NCI-H2107 (cell line): Measurements from ENCODE around the gene LCA5L.
"Not testable (repeated sequence)": the region's sequence is repeated elsewhere in the genome, so short reads cannot be mapped to it uniquely, and the experiment has no call there.

Experiments used
- DNase-seq: peaks from one replicate; lab custom pipeline; 2025; lab: John Stamatoyannopoulos, UW

LCA5L gene

DNA sequence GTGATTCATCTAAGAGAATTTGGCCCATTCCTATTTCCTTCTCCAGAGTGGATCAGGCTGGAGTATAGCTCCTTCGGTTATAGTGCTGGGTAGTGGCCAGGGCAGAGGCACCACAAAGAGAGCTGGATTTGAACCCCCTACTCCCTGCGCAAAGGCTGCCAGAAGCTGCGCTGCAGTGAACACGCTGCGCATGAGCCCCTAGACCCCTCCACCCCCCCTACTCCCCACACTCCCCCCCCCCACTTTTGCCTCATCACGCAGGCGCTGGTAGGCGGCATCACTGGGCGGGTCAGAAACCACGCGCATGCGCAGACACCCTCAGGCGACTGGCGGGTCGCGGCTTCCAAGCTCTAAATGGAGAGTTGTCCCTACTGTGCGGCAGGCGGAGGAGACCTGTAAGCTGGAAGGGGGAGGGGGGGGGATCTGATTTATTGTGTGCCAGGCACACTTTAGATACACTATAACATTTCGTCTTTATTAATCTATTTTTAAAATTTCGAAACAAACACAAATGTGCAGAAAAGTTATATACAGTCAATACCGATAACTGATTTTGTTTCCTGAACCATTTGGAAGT lies 58.0 kb downstream of the LCA5L start:
- DNase-seq, result peak; percentile 96

DNA sequence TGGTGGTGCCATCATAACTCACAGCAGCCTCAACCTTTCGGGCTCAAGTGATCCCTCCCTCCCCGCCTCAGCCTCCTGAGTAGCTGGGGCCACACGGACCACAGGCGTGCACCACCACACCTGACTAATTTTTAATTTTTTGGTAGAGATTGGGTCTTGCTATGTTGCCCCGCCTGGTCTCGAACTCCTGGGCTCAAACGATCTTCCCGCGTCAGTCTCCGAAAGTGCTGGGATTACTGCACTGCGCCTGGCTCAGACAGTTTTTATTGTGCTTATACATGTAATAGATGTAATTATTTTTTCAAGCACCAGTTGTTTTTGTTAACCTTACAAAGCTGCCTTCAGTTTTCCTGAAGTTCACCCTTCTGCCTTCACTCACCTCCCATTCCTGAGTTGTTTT lies 58.7 kb downstream of the LCA5L start:
- DNase-seq, result no peak

DNA sequence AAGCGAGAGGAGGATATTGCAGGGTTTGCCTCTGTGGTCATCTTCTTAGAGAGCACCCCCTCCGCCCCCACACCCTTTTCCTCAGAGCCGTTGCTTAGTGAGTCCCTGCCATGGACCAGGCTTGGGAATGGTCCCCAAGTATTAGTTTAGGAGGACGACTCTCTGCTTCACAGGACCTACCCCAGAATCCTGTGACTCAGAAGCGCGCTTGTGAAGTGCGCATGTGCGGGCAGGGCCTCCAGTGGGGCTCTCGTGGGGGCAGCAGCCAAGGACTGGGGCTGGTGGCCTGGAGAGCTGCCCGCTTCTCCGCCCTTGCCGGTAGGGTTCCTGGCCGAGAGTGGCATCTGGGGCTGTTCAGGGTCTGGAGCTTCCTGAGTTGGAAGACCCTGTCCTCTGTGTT lies 59.4 kb downstream of the LCA5L start:
- DNase-seq, result no peak

DNA sequence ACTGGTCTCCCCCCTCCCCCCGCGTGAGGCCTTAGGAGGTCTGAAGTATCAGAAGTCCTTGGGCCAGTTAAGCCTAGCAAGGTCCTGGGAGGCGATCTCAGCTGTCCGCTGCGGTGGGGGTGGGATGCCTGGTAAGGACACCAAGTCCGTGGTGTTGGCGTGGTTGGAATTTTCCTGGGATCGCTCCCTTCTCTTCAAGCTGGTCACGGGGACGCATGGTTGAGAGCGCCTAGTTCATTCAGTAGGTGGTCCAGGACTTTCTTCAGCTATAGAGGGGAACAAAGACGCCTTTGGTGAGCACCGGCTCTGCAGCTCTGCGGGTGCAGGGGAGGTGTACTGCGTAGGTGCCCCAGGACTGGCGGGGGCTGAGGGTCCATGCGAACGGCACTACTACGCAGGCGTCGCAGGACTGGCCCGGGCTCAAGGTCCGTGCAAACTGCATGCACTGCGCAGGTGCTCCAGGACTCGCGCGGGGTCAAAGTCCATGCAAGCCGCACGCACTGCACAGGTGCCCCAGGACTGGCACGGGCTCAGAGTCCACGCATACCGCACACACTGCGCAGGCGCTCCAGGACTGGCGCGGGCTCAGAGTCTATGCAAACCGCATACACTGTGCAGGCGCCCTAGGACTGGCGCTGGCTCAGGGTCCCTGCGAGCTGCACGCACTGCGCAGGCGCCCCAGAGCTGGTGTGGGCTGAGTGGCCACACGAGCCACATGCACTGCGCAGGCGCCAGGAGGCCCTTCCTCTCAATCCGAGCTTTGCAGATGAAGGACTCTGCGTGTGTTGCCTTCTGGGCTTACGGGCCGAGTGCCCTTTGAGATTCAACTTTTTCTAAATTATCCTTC lies 60.1 kb downstream of the LCA5L start:
- DNase-seq, result peak; percentile 71

DNA sequence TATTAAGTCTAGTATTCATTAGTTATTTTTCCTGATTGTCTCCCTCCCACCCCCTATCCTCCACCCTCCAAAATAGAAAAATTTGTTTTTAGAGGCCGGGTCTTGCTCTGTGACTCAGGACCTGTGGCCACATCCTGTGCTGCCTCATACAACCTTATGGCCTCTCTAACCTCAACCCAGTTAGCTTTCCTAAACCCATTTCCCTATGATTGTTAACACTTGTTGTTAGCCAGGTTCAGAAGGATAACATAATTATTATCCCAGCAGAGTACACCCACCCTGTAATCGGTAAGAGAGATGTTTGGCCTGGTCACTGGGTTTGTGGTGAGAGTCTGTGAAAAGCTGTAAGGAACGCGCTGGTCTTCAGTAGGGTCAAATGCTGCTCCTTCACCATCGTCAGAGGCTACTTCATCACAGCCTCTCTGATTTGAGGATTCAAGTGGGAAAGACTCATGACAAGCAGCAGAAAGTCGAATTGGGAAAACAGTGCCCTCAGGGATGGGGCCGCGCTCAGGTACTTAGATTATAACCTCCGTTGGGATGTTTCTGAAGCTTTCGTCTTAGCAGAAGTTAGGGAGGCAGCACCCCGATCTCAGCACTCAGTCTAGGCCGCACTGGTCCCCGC lies 60.8 kb downstream of the LCA5L start:
- DNase-seq, result no peak

DNA sequence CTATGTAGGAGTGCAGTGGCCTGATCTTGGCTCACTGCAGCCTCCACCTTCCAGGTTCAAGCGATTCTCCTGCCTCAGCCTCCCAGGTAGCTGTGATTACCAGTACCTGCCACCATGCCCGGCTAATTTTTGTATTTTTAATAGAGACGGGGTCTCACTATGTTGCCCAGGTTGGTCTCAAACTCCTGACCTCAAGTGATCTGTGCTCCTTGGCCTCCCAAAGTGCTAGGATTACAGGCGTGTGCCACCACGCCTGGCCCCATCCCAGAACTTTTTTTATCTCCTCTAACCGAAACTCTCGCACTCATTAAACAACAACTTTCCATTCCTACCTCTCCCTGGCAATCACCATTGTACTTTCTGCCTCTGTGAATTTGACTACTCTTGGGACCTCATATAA lies 63.5 kb downstream of the LCA5L start:
- not testable (repeated sequence) for DNase-seq

DNA sequence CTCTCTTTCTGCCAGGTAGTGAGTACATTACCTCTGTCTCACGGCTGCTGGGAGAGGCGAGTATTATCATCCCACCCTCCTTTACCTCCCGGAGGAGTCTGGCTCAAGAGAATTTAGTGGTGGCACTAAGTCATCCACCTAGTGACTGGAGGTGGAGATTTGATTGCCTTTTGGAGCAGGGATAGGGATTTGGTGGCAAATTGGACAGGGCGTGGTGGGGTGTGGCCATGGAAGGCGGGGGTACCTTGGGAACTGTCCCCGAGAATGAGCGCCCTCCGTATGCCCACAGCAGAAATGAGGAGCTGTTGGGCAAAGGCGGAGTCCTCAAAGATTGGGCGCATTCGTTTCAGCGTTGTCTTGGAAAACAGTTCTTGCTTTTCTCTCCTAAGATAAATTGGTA lies 64.6 kb downstream of the LCA5L start:
- DNase-seq, result no peak

DNA sequence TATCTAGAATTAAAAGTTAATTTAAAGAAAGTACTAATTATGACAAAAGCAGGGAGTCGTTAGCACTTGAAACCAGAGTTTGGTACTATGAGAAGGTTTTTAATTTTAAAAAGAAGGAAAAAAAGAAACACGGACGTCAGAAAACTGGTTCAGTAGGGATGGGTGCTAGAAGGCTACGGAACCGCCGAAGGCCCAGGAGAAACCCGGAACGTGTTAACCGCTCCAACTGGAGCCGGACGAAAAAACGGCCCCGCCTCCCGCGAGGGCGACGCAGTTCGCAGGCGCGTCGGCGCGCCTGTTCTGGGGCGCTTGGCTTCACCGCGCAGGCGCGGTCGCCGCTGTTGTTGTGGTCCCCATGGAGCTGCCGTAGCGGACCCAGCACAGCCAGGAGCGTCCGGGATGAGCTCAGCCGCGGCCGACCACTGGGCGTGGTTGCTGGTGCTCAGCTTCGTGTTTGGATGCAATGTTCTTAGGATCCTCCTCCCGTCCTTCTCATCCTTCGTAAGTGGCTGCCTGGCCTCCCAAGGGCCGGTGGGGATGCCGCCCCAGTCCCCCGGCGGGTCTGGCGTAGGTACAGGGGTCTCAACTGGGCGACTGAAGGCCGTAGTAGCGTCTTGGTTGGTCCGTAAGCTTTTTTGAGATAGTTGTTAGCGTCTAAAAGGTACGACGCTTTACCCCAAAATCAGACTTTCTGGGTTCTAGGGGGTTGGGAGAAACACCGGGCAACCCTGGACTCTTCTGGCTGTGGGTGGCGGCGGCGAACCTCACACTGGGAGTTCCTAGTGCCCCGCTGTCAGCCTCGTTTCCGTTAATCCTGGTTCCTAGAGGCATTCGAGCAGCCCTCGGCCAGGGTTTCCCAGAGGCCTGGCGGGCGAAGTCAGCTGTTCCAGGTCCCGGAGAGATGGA lies 65.3 kb downstream of the LCA5L start:
- peak; percentile 95 for DNase-seq

DNA sequence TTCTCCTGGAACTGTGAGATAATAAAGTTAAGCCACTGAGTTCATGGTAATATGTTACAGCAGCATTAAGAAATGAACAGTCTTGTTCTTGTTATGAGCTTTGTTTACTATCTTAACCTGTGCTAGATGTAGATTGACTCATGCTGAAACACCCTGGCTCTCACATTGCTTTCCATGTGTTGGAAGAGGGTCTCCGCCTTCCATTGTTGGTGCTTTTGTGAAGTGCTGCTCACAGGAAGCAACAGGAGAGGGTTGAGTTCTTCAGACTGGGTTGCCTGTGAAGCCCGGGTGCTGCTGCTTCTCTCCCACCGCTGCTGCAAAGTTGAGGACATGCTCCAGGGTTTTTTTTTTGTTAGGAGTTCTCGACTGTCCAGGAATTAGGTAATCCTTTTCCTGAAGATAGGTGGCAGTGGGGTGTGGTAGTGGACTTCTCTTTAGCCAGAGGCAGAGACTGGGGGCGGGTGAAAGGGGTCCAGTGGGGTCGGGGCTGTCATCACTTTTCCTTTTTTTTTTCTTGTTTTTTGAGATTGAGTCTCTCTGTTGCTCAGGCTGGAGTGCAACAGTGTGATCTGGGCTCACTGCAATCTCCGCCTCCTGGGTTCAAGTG lies 68.0 kb downstream of the LCA5L start:
- DNase-seq, result no peak

DNA sequence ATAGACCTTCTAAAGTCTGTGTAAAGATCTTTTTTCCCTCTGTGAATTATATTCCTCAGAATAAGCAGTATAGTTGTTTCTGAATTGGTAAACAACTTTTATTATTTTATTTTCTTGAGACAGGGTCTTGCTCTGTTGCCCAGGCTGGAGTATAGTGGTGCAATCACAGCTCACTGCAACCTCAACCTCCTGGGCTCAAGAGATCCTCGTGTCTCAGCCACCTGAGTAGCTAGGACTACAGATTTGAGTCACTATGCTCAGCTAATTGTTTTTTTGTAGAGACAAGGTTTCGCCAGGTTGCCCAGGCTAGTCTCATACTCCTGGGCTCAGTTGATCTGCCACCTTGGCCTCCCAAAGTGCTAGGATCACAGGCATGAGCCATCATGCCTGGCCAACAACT lies 70.1 kb downstream of the LCA5L start:
- no peak for DNase-seq

DNA sequence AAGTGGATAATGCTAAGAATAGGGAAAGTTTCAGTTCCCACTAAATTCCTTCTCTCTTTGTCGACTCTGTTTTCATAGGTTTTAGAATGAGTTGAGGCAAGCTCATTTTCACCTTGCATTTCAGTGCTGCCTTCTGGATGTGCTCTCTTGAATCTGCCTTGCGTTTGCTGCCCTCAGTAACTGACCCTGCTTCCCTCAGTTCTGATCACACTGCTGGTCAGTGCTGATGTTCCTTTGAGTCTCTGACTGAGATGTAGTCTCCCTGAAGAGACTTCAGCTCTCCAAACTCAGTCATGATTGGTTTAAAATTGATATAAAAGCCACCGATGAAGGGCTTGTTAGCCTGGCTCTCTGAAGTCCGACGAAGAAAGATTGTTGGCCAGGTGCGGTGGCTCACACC lies 71.5 kb downstream of the LCA5L start:
- DNase-seq, result no peak

DNA sequence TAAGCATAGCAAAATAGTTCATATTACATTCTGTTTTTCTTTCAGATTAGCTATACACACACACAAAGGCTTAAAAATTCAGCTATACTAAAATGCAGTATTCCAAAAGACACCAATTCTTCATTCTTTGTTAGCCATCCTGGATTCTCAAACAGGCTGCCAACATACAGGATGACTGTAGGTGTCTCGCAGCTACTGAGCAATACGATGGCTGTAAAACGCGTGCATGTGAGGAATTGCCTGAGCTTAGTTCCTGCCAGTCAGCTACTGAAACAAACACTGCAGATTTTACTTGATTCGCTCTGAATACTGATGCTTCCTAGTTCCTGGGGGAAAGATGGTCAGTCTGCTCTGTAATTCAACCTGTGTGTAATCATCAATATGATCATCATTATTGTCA lies 71.9 kb downstream of the LCA5L start:
- DNase-seq, result peak; percentile 29

DNA sequence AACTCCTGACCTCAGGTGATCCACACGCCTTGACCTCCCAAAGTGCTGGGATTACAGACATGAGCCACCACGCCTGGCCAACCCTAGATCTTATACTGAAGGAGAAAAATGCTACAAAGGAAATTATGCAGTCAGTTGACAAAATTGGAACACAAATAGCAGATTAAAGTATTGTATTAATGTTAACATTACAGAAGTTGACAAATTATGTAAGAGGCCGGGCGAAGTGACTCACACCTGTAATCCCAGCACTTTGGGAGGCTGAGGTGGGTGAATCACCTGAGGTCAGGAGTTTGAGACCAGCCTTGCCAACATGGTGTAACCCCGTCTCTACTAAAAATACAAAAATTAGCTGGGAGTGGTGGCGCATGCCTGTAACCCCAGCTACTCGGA lies 75.7 kb downstream of the LCA5L start:
- not testable (repeated sequence) for DNase-seq

DNA sequence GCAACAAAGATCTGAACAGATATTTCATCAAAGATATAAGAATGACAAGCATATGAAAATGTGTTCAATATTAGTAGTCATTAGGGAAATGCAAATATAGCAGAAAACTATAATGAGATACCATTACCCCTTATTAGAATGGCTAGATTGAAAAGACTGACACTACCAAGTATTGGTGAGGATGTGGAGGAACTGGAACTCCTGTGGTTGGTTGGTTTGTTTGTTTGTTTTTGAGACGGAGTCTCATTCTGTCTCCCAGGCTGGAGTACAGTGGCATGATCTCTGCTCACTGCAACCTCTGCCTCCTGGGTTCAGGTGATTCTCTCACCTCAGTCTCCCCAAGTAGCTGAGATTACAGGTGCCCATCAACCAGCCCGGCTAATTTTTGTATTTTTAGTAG lies 77.8 kb downstream of the LCA5L start:
- DNase-seq, result no peak

DNA sequence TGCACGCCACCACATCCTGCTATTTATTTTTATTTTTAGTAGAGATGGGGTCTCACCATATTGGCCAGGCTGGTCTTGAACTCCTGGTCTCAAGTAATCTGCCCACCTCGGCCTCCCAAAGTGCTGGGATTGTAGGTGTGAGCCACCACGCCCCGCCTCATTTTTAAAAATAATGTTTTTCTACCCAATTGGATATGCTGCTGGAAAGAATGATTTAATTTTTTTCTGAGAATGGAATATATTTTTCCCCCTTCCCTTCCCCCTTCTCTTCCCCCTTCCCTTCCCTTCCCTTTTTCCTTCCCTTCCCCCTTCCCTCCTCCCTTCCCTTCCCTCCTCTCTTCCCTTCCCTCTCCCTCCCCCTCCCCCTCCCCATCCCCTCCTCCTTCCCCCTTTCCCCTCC lies 79.0 kb downstream of the LCA5L start:
- DNase-seq, result no peak

DNA sequence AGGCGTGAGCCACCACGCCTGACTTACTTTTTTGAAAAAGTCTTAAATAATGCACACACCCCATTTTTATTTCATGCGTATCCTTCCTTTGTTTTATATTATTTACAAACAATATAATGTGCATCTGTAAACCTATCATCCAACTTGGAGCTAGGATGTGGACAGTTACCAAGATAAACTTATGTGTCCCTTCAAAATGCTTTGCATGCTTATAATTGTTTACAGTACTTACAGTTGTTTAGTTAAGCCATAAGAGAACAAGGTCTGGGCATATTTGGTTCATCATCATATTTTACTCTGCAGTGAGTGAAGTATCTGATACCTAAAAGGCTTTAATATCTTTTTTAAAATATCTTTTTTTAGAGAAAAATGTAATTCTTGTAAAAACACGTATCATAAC lies 80.6 kb downstream of the LCA5L start:
- DNase-seq, result no peak

DNA sequence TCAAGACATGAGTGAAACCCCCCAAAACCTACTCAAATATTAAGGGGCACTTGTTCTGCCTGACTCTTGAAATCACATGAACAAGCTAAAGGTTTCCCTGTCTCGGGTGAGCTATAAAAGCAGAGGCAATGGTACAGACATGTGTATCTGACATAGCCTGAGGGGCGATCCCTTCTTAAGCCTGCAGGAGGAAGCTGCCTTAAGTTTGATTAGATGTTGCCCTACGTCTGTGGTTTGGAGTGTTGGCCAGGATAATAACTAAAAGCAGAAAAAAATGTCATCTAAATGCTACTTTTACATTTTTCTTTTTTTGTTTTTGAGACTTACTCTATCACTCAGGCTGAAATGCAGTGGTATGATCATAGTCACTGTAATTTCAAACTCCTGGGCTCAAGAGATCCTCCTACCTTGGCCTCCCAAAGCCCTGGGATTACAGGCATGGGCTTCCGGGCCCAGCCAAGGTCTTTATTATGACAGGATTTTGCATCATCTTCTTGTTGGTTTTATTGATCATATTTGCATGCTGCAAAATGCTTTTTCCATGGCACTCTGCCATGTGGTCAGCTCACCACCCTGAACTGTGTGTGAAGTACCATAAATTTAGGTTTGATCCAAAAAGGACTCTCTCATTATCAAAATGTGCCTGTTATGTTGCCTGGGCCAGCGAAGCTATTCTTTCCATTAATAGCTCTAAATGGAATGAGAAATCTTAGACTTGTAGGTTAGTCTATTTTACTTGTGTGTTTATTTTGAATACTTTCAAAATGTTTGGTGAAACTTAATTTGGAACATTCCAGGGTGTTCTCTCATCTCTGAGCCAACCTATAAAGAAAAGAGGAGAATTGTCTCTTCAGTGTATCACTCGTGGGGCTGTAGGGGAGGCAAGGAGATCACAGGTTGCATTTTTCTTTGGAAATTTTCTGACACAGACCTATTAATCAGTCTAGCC lies 81.7 kb downstream of the LCA5L start:
- DNase-seq, result no peak

DNA sequence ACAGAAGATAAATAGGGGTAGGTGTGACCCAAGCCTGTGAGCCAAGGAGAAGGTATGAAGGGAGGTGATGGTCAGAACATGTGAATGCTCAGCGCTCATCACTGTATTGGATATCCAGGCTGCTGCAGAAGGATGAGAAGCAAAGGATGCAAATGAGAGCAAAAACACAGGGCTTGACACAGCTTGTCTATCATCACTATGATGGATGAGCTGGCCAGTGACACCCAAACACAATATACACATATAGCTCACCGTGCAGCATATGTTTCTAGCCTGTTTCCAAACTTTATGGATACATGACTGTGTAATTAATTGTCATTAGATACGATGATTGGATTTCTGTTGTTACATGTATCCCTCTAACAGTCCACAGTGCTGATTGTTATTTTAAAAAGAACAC lies 82.8 kb downstream of the LCA5L start:
- DNase-seq, result no peak

DNA sequence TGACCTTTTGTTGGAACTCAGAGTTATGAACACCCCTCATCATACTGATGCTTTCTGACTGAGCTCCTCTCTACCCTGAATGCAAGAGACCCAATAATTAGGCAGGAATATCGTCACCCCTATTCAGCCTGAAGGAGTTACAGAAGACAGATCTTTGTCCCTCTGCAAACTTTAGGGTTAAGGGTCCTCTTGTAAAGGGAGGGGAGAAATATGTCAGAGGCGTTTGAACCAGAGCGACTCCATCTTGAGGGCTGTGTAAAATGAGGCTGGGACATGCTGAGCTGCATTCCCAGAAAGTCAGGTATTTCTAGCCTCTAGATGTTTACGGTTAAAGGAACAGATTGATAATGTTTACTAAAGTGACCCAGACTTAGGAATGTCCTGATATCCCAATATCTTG lies 86.2 kb downstream of the LCA5L start:
- no peak for DNase-seq
